WTC11 (cell line): ENCODE data around the gene ARMH1. TPM values are rescaled to one million over a fixed set of nuclear protein-coding genes. Genes with fewer than 3 reads are reported as not detected.
"Not testable (repeated sequence)": the region's sequence is repeated elsewhere in the genome, so short reads cannot be mapped to it uniquely, and the experiment has no call there.

ENCODE experiments used
- ATAC-seq: fragments of 200-7000 bp; cut with Tn5 transposase; 2 replicates; pipeline ENCODE4 v1.10.0; 2021; ENCODE audit warnings: mild to moderate bottlenecking, moderate library complexity
- CTCF ChIA-PET: fragments of 300-600 bp; sonication (Branson Sonifier 250); formaldehyde crosslinking; loops from one replicate; lab custom pipeline; 2021; ENCODE audit warnings: antibody characterized with exemption; lab: Charles Lee
- POLR2A ChIA-PET: fragments of 350-600 bp; sonication (Branson Sonifier 250); formaldehyde crosslinking; loops from one replicate; lab custom pipeline; 2021; ENCODE audit warnings: antibody characterized with exemption; lab: Charles Lee
- DNase-seq: peaks from one replicate; pipeline ENCODE4 v3.0.0; 2021; ENCODE audit warnings: low spot score
- H3K27ac Mint-ChIP-seq: 2 replicates; pipeline ENCODE4 v1.8.0; 2021; ENCODE audit warnings: mixed read lengths
- H3K27me3 Mint-ChIP-seq: 2 replicates; pipeline ENCODE4 v1.8.0; 2021; ENCODE audit warnings: low read depth, mild to moderate bottlenecking, moderate library complexity, mixed read lengths
- H3K36me3 Mint-ChIP-seq: 2 replicates; pipeline ENCODE4 v1.8.0; 2021; ENCODE audit warnings: mixed read lengths
- H3K4me1 Mint-ChIP-seq: 2 replicates; pipeline ENCODE4 v1.8.0; 2022; ENCODE audit warnings: mixed read lengths
- H3K4me3 Mint-ChIP-seq: 2 replicates; pipeline ENCODE4 v1.8.0; 2021; ENCODE audit warnings: mild to moderate bottlenecking, moderate library complexity, mixed read lengths
- H3K9me3 Mint-ChIP-seq: 2 replicates; pipeline ENCODE4 v1.8.0; 2021; ENCODE audit warnings: mixed read lengths
- ELF4 ChIP-seq: sonication (generic); formaldehyde crosslinking; IDR thresholded peaks from 2 replicates; pipeline ENCODE4 v1.8.1; 2022; ENCODE audit warnings: low read depth, mild to moderate bottlenecking, moderate library complexity, missing genetic modification reagents
- FOXP4 ChIP-seq: sonication (generic); formaldehyde crosslinking; IDR thresholded peaks from 2 replicates; pipeline ENCODE4 v1.8.0; 2022; ENCODE audit warnings: mild to moderate bottlenecking, missing genetic modification reagents
- GABPB1 ChIP-seq: sonication (generic); formaldehyde crosslinking; IDR thresholded peaks from 2 replicates; pipeline ENCODE4 v1.8.1; 2023; ENCODE audit warnings: mild to moderate bottlenecking, missing genetic modification reagents
- GTF2I ChIP-seq: fragments of 250-450 bp; sonication (Bioruptor Pico); conservative IDR thresholded peaks from 2 replicates; pipeline ENCODE4 v1.4.0; 2021; ENCODE audit warnings: mild to moderate bottlenecking
- NFYB ChIP-seq: sonication (generic); formaldehyde crosslinking; conservative IDR thresholded peaks from 2 replicates; pipeline ENCODE4 v1.8.0; 2022; ENCODE audit warnings: low read depth, missing genetic modification reagents
- NR1H2 ChIP-seq: sonication (generic); formaldehyde crosslinking; IDR thresholded peaks from 2 replicates; pipeline ENCODE4 v1.9.0; 2021; ENCODE audit warnings: mild to moderate bottlenecking, moderate library complexity, missing genetic modification reagents
- SMAD4 ChIP-seq: sonication (generic); formaldehyde crosslinking; IDR thresholded peaks from 2 replicates; pipeline ENCODE4 v1.8.0; 2022; ENCODE audit warnings: mild to moderate bottlenecking, missing genetic modification reagents
- USF2 ChIP-seq: sonication (generic); formaldehyde crosslinking; IDR thresholded peaks from 2 replicates; pipeline ENCODE4 v1.8.1; 2023; ENCODE audit warnings: mild to moderate bottlenecking, missing genetic modification reagents, moderate library complexity
- ZNF219 ChIP-seq: sonication (generic); formaldehyde crosslinking; IDR thresholded peaks from 2 replicates; pipeline ENCODE4 v1.8.0; 2023; ENCODE audit warnings: missing genetic modification reagents, mild to moderate bottlenecking, borderline replicate concordance
- ZNF532 ChIP-seq: fragments of 250-450 bp; sonication (Bioruptor Pico); IDR thresholded peaks from 2 replicates; pipeline ENCODE4 v1.9.0; 2021; ENCODE audit warnings: mild to moderate bottlenecking, borderline replicate concordance
- total RNA-seq: library from RNA; stranded (reverse); gene quantifications from 3 replicates; pipeline ENCODE4 v1.2.3, GENCODE V29; 2021

ARMH1 gene
- total RNA-seq, 1 experiment from 2014 or later: 0.74 TPM

- TF ChIP-seq ZNF532 (CRISPR knock-in tag): no peak
- TF ChIP-seq NR1H2 (CRISPR knock-in tag): no peak
- TF ChIP-seq ZNF219: no peak
- TF ChIP-seq GTF2I (CRISPR knock-in tag): no peak
- no peak for TF ChIP-seq SMAD4 (CRISPR knock-in tag)
- TF ChIP-seq FOXP4 (CRISPR knock-in tag): no peak
- no peak for TF ChIP-seq ELF4 (CRISPR knock-in tag)
- TF ChIP-seq USF2 (CRISPR knock-in tag): no peak
- TF ChIP-seq, all 79 proteins: peak for 0
Measured at GRCh38 chr1:44698138-44698537, 23.6 kb downstream of the ARMH1 start (continued).

GRCh38 chr1:44699375-44699774, 24.9 kb downstream of the ARMH1 start:
- H3K4me1 Mint-ChIP-seq, DNase-seq, H3K27ac Mint-ChIP-seq, H3K36me3 Mint-ChIP-seq, POLR2A ChIA-PET, H3K9me3 Mint-ChIP-seq, H3K27me3 Mint-ChIP-seq, ATAC-seq, H3K4me3 Mint-ChIP-seq, CTCF ChIA-PET: not testable (repeated sequence)

- Mint-ChIP-seq H3K4me1 (0 out of 2 replicates have a peak, but pooled peaks cover 3% of the 10 kb centered on the region), H3K27ac (no peak overlapping the region), H3K36me3 (no peaks in the 10 kb centered on the region), H3K9me3 (no peaks in the 10 kb centered on the region), H3K4me3 (no peak overlapping the region), H3K27me3 (no peaks in the 10 kb centered on the region; the same call in 1 of the 2 replicates)
- ATAC-seq: no peak
- no peak for DNase-seq
- POLR2A ChIA-PET: no interaction called here
- CTCF ChIA-PET: interaction anchor here (0.7 to 1.0 kb wide), 2 partner anchors 45 to 1515 kb away, joined by 3 to 4 read pairs; no protein-coding TSS in a partner anchor
- TF ChIP-seq USF2 (CRISPR knock-in tag) (no peak), GABPB1 (CRISPR knock-in tag) (peak; percentile 49; the same call in 1 of the 2 replicates)
Measured at GRCh38 chr1:44700573-44700972, 26.1 kb downstream of the ARMH1 start.

GRCh38 chr1:44701141-44701573, 26.6 kb downstream of the ARMH1 start:
- H3K27me3 Mint-ChIP-seq: no peaks in the 10 kb centered on the region; the same call in 1 of the 2 replicates
- no peak for DNase-seq
- no peak for TF ChIP-seq NFYB (CRISPR knock-in tag)
- peak; percentile 78 for TF ChIP-seq GABPB1 (CRISPR knock-in tag)
- TF ChIP-seq, all 79 proteins: peak for 1
- Mint-ChIP-seq H3K4me3 (no peak overlapping the region), H3K27ac (no peak overlapping the region), H3K36me3 (no peaks in the 10 kb centered on the region), H3K9me3 (no peaks in the 10 kb centered on the region), H3K4me1 (0 out of 2 replicates have a peak, but pooled peaks cover 8% of the 10 kb centered on the region)
- ChIA-PET POLR2A (no interaction called here), CTCF (interaction anchor here (0.7 to 1.0 kb wide), 2 partner anchors 46 to 1516 kb away, joined by 3 to 4 read pairs; no protein-coding TSS in a partner anchor)
- ATAC-seq: no peak
